ENCODE measurements around the gene DNAH7. TPM values are rescaled to one million over a fixed set of nuclear protein-coding genes. Genes with fewer than 3 reads are reported as not detected.

Gene DNAH7
- total RNA-seq, 1 donor from 2014 or later, result under 0.01 TPM

DNA sequence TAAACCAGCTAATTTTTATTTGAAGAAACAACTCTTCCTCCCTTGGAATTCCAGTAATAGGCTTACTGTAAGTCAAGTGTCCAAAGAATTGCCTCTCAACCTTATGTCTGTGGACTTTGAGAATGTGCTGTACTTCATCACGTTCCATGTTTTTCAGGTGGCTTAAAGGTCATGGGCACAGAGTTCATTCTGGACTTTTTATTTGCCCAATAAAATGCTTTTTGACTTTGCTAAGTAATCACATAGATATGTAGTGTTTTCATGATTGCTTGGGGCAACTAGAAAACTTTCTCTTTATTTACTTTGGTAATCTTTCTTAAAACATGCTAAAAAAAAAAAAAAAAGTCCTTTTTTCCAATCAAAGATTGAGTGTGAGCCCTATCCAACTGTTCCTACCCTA lies 10.4 kb upstream of the DNAH7 start:
- no peak for DNase-seq (ENCODE audit: low read depth in 2 of 2)

DNA sequence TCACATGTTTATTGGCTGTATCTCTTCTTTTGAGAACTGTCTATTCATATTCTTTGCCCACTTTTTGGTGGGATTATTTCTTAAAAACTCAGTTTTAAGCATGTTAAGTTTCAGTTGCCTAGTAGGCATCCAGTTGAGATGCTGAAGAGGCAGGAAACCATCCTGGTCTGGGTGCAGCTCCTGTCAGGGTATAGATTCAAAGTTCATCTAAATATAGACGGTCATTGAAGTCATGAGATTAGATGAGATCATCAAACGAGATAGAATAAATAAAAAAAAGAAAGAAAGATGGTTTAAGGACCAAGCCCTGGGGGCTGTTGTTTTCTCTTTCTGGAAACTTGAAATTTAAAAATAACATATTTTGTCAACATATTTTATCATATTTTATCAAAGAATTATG lies 9.2 kb upstream of the DNAH7 start:
- DNase-seq (ENCODE audit: low read depth in 2 of 2), result no peak

DNA sequence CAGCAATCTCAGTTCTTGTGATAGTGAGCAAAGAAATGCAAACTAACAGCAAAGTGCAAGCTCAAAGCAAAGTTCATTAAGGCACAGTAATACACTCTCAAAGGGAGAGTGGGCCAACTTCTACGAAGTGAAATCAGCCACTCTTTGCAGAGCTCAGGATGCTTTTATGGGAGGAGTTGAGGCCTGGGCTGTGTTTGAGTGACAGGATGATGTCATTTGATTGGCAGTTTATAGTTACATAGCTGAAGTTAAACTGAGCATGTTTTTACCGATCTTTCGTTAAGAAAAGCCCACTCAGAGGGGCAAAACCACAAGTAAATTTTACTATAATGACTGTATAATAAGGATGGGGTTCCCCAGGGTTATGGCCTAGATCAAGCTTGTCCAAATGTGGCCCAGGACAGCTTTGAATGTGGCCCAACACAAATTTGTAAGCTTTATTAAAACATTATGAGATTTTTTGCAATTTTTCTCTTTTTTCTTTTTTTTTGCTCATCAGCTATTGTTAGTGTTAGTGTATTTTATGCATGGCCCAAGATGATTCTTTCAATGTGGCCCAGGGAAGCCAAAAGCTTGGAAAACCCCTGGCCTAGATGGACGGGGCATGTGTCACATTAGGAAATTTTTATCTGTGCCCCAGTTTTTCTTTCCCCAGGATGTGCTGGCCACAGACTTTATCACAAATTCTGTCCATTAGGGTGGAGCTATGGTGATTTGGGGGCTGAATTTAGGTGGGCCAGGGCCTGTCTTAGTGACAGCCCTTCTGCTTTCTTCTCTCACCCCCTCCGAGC lies 8.3 kb upstream of the DNAH7 start:
- DNase-seq (ENCODE audit: low read depth in 2 of 2), result no peak

DNA sequence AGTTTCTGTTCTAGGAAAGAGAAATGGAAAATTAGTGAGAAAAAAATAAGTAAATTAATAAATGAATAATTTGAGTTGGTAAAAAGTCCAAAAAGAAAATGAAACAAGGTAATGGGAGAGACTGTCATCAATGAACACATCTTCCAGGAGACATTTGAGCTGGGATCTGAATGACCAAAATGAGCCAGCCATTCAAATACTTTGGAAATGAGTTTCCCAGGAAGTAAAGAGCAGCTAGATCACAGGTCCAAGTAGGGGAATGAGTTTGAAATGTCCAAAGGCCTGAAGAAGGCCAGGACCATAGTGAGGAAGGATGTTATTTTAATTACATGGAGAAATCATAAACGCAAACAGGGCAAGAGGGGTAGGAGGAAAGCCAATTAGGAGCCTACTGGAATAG lies 6.6 kb upstream of the DNAH7 start:
- no peak for DNase-seq (ENCODE audit: low read depth in 2 of 2)

DNA sequence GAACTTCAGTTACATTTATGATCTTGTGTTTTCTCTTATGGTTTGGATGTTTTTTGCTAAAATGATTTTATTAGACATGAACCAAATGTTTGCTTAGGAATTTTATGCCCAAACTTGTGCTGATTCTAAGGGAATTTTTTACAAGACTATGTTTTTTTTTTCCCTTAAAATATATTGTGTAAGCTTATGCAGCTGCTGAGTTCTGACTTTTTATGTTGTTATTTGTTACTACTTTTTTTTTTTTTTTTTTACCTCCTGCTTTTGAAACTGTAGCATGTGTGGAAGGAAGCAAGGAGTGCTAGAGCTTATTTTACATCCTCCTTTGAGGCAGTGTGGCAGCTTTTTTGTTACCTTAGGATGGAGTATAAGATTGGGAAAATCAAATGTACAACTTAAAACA lies 6.0 kb upstream of the DNAH7 start:
- no peak for DNase-seq (ENCODE audit: low read depth in 2 of 2)

DNA sequence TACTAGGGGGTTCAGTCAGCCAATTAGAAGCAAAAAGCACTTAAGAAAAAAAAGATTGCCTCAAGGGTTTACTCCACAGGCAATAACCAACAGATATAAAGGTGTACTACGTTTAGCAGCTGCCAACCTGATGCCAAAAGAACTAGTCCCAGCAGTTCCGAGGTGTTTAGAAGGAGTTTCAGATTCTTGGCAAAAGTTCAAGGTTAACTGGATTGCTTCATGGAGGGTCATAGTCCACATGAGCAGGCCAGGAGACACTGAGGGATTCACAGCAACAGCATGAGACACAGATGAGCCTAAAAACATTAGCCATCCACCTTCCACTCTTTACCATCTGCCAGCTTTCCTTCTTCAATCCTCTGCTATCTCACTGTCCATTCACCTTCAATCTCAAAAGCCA lies 4.9 kb upstream of the DNAH7 start:
- DNase-seq (ENCODE audit: low read depth in 2 of 2), result no peak

DNA sequence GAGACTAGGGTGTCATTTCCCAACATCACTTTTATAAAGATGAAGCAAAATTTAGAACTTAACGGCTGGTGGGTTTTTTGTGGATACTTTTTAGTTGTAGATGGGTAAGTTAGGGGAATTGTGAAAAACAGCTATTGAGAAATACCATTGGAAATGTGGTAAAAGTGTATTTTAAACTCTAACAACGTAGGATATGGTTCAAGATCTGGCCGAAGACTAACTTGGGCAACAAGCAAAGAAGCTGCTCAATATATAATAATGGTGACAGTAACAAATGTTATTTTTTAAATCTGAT lies 1.6 kb downstream of the DNAH7 start:
- DNase-seq (ENCODE audit: low read depth in 2 of 2), result no peak

DNA sequence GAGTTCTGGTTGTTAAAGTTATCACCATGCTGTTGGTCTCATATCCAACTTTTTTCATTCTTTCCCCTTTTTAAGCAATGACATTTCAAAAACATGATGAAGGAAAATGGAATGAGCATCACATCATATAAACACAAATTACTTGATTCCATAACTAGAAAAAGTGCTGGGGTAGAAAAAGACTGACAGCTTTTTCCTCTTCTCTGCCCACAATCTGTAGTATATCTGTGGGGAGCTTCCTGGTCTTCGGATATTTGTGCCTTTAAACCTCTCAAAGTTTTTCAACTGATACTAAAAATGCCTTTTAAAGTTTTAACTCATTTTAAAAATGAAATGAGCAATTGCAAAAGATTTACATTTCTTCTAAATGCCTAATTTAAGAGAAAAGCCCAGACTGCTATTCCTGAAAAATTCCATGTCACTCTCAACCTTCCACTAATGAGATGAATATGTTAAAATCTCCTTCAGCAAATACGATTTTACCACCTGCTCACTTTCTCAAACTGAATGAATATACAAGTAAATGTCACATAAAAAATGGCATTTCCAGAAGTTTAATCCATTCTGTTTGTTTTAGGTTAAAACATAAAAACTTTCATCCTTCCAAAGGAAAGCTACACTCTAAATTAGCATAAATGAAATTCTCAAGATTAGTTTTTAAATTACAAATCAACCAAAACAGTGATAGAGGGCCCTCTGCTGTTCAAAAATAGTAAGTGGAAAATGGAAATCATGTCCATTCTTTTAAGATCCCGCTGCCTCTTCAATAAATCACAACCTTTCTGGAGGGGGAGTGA lies 2.1 kb downstream of the DNAH7 start:
- DNase-seq (ENCODE audit: low read depth in 2 of 2), result peak; percentile 40

DNA sequence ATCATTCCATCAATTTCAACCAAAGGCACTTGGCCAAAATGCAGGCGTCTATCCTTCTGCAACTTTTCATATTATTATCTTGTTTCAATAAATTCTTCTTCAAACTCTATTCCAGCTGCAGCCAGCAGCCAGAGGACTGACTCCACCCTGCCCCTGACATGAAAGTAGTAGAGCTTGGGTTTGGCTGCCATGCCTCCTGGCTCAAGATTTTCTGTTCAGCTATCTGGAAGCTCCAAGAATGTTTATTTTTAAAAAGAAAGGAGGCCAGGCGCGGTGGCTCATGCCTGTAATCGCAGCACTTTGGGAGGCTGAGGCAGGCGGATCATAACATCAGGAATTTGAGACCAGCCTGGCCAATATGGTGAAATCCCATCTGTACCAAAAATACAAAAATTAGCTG lies 4.9 kb downstream of the DNAH7 start:
- no peak for DNase-seq (ENCODE audit: low read depth in 2 of 2)

DNA sequence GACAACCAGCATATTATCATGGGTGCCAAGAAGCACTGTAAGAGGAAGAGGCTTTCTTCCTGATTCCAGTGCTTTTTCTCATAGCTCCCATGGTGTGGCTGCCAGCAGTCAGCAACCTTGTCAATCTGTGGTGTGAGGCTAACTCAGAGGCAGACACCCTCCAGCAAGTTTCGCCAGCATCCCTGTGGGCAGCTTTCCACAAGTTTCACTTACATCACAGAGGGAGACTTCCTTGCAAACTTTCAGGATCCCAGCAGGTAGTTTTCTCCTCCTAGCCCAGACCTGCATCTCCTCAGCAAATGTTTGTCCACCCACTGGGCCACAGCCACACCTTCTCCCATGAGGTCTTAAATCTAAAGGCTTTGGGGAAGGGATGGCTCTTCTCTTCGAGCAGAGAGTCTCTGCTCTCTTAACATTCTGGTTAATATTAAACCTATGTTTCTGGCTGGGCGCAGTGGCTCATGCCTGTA lies 9.1 kb downstream of the DNAH7 start:
- DNase-seq (ENCODE audit: low read depth in 2 of 2), result peak; percentile 11 to 26

DNA sequence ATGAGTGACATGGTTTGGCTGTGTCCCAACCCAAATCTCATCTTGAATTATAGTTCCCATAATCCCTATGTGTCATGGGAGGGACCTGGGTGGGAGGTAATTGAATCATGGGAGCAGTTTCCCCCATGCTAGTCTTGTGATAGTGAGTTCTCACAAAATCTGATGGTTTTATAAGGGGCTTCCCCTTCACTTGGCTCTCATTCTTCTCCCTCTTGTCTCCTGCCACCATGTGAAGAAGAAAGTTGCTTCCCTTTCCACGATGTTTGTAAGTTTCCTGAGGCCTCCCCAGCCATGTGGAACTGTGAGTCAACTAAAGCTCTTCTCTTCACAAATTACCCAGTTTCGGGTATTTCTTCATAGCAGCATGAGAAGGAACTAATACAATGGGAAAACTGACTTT lies 14.0 kb downstream of the DNAH7 start:
- no peak for DNase-seq (ENCODE audit: low read depth in 2 of 2)

DNA sequence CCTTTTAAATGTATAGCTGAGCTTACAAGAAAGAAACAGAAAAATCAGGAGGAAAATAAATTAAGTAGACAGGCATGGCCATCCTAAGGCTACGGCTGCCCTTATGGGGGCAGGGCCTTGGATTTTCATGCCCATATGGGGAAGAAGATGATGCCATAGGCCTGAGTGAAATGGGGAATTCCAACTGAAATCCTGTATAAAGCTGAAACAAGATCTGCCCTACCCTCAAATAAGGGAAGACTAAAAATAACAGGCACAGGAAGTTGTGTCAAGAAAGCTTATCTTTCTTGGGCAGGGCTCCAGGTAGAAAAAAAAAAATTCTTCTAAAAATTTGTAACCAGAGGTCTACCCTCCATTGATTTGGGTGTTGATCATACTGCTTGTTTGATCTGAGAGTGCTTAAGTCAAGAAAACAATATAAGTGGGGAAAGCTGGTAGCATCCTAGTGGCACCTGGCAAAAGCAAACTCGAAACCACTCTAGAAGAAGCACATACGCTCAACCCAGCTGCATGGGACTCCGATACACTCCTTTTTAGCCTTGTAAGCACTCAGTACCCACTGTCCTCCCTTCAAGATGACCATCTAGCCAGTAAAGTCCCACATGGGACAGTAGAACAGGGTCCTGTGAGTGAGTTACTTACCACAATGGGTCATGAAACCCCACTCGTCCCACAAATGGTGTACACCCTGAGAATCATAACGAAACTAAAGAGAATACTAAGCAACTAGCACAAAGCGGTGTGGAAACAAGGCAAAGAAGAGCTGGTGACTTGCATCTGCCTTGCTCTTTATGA lies 22.3 kb downstream of the DNAH7 start:
- peak in 1 of 2 donors; percentile 28 for DNase-seq (ENCODE audit: low read depth in 2 of 2)

DNA sequence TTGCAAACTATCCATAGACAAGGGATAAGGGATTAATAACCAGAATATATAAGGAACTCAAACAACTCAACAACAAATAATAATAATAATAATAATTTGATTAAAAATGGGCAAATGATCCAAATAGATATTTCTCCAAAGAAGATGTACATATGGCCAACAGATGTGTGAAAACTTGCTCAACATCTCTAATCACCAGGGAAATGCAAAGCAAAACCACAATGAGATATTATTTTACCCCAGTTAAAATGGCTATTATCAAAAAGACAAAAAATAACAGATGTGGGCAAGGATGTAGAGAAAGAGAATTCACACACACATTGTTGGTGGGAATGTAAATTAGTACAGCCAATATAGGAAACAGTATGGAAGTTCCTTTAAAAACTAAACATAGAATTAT lies 26.9 kb downstream of the DNAH7 start:
- no peak for DNase-seq (ENCODE audit: low read depth in 2 of 2)

DNA sequence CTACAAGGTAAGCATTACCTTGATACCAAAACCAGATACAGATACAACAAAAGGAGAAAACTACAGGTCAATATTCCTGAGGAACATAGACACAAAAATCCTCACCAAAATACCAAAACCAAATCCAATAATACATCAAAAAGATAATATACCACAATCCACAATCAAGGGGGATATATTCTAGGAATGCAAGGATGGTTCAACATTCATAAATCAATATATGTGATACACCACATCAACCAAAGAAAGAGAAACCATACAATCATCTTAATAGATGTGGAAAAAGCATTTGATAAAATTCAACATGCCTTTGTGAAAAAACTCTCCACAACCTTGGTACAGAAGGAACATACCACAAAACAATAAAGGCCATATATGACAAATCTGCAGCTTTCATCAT lies 28.4 kb downstream of the DNAH7 start:
- DNase-seq (ENCODE audit: low read depth in 2 of 2), result no peak

DNA sequence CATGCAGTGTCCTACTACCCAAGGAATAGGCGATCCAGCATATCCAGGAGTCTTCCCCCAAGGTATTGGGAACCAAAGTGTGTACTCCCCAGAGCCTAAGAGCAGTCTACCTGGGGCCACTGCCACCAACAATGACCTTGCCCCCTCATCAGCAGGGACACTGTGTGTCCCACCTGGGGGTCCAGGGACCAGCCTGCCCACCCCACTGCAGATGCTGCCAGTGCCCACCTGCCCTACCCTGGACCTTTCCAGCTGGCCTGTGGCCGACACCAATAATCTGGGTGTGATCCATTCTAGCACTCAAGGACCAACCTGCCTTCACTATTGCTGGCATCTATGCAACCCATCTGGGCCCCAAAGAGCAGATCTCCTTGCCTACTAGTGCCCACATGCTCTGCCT lies 32.2 kb downstream of the DNAH7 start:
- DNase-seq (ENCODE audit: low read depth in 2 of 2), result no peak

DNA sequence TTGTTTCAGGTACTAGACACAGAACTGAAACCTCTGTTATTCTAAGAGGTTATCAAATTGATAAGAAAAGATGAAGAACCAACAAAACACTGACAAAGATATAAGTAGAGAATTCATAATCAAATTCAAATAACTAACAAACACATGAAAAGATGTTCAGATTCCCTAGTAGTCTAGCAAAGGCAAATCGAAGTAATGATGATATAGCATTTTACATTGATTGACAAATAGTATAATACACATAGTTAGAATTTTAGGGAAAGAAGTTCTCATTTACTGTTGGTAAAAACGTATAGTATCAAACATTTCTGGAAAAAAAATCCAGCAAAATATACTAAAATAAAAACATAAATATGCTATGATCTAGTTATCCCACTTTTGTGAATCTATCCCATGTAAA lies 50.6 kb downstream of the DNAH7 start:
- no peak for DNase-seq (ENCODE audit: low read depth in 2 of 2)

DNA sequence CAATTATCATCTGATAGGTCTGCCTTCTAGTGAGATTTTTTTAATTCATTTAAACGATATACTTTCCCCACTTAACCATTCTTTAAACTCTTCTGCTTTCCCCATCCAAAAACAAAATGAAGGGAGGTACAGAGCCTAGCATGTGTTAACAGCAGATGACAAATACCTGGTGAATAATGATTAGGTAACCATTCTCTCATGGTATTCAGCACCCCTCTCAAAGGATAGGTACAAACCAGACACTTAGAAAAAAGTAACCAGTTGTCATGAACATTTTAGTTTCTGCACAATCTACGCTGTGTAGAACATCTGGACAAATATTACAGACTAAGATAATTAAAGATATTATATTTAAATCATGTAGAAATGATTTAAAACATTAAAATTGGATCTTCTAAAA lies 56.3 kb downstream of the DNAH7 start:
- DNase-seq (ENCODE audit: low read depth in 2 of 2), result no peak

DNA sequence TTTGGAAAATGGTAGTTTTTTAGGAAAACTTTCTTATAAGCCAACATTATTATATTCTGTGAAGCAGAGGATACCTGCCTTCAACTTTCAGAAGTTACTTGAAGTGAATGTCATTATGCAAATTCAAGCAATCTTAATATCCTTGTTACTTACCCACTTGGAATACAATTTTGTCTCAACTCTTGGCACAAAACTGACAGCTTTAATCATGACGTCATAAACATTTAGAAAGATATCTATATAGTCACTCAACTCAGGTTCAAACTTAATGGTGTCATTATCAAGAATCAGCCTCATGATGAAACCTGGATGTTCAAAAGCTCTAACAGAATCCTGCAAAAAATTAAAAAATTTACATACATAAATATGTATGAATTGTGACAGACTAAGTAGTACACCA lies 68.1 kb downstream of the DNAH7 start:
- no peak for DNase-seq (ENCODE audit: low read depth in 2 of 2)

DNA sequence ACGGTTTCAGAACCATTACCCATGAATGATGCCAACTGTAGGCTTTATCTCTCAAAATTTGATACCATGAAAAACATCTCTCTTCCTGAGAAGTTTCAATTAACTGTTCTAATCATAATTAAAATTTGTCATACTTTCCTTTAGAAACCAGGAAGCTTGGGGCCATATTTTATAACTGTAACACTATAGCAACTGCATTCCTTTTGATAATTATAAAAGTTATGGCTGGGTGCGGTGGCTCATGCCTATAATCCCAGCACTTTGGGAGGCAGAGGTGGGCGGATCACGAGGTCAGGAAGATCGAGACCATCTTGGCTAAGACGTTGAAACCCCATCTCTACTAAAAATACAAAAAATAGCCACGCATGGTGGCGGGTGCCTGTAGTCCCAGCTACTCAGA lies 70.6 kb downstream of the DNAH7 start:
- DNase-seq (ENCODE audit: low read depth in 2 of 2), result no peak

DNA sequence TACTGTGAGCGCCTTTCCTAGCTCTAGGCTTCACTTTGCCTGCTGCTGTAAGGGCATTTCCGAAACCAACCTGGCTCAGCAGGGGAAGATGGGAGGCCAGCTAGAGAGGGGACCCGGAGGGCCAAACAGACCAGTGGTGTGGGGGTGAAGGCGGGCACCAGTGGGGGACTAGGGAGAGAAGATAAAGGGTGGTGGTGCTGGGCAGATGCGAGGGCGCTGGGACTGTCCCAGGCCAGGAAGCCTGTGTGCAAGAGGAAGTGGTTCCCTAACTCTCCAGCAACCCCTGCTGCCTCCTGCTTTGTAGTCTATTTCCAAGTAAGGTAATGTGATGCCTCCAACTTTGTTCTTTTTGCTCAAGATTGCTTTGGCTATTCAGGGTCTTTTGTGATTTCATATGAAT lies 73.1 kb downstream of the DNAH7 start:
- no peak for DNase-seq (ENCODE audit: low read depth in 2 of 2)

DNA sequence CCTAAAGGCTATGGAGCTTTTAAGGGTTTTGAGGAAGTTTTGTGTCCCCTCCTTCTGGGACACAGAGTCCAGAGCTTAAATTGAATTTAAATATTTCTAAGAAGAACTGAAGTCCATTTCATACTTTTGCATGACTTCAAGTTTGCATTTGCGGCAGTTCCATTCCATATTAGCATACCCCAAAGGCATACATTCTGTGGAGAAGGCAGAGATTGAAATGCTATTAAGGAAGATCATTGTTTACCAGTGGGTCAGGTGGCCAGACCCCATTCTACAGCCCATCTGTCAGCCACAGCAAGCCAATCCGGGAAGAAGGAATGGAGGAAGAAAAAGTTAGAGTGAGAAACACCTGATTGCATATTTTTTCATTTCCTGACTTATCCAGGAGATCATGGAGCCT lies 75.0 kb downstream of the DNAH7 start:
- no peak for DNase-seq (ENCODE audit: low read depth in 2 of 2)

DNA sequence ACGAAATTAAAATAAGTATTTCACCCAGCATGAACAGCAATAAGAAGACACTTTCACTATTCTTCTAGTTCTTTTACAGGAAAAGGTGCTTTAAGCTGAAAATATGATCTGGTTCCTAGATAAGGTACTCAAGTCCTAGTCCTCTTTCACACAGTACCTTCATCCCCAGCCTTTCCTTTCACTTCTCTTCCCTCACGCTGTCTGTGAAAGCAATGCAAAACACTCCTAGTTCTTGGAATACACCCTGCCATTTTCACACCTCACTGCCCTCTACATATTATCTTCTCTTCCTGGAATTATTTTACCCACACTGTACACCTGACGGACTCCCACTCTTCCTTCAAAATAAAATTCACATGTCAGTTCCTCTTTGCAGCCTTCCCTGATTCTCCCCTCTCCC lies 82.9 kb downstream of the DNAH7 start:
- no peak for DNase-seq (ENCODE audit: low read depth in 2 of 2)

All from lung microvascular endothelial cell (primary cell).